Kidney epithelial cell (primary cell): ENCODE measurements around the gene SYT2. TPM values are rescaled to one million over a fixed set of nuclear protein-coding genes. Genes with fewer than 3 reads are reported as not detected.
"Not testable (repeated sequence)": the region's sequence is repeated elsewhere in the genome, so short reads cannot be mapped to it uniquely, and the experiment has no call there.

ENCODE experiments used
- DNase-seq: peaks from one replicate; pipeline ENCODE4 v3.0.0-alpha.2; 2010; ENCODE audit warnings: low read depth
- H3K27me3 ChIP-seq: 2 replicates; pipeline ENCODE4 v1.6.0; 2011; ENCODE audit warnings: low read length; ENCODE audit not compliant: control insufficient read depth, insufficient read depth
- H3K36me3 ChIP-seq: 2 replicates; pipeline ENCODE4 v1.5.1; 2011; ENCODE audit warnings: low read length; ENCODE audit not compliant: control insufficient read depth, insufficient read depth
- H3K4me3 ChIP-seq: 2 replicates; pipeline ENCODE4 v1.5.1; 2011; ENCODE audit warnings: low read depth, mild to moderate bottlenecking, control low read depth, low read length
- CTCF ChIP-seq: IDR thresholded peaks from 2 replicates; pipeline ENCODE4 v1.5.1; 2011; ENCODE audit warnings: mild to moderate bottlenecking, moderate library complexity, low read length, control low read depth, inconsistent platforms; ENCODE audit not compliant: insufficient read depth, poor library complexity, severe bottlenecking
- total RNA-seq: library from RNA; depleted of rRNA; stranded (reverse); fragments of >200 nt; gene quantifications from 2 replicates; pipeline ENCODE4 v1.2.3, GENCODE V29; 2015

SYT2 gene
- total RNA-seq, 1 donor from 2014 or later, result 0.04 TPM

- Histone ChIP-seq H3K27me3 (no peaks in the 10 kb centered on the region), H3K4me3 (no peak overlapping the region), H3K36me3 (no peaks in the 10 kb centered on the region)
- no peak for TF ChIP-seq CTCF
- DNase-seq, result no peak
Measured at GRCh38 chr1:202553560-202554038, 156.7 kb downstream of the SYT2 start.

GRCh38 chr1:202553078-202553477, 157.2 kb downstream of the SYT2 start:
- H3K36me3 ChIP-seq, H3K27me3 ChIP-seq, H3K4me3 ChIP-seq, DNase-seq: not testable (repeated sequence)

GRCh38 chr1:202552615-202553014, 157.6 kb downstream of the SYT2 start:
- DNase-seq, H3K4me3 ChIP-seq, H3K27me3 ChIP-seq, H3K36me3 ChIP-seq: not testable (repeated sequence)

GRCh38 chr1:202551683-202552082, 158.6 kb downstream of the SYT2 start:
- Histone ChIP-seq H3K27me3 (no peaks in the 10 kb centered on the region), H3K4me3 (no peak overlapping the region), H3K36me3 (no peaks in the 10 kb centered on the region)
- no peak for TF ChIP-seq CTCF
- DNase-seq, result no peak

GRCh38 chr1:202550088-202550487, 160.2 kb downstream of the SYT2 start:
- not testable (repeated sequence) for DNase-seq, H3K4me3 ChIP-seq, H3K27me3 ChIP-seq, H3K36me3 ChIP-seq

- DNase-seq, result no peak
- H3K27me3 ChIP-seq, result no peaks in the 10 kb centered on the region
- no peaks in the 10 kb centered on the region for H3K36me3 ChIP-seq
- no peak for TF ChIP-seq CTCF
- H3K4me3 ChIP-seq, result no peak overlapping the region
Measured at GRCh38 chr1:202547215-202547614, 163.0 kb downstream of the SYT2 start.

- not testable (repeated sequence) for H3K4me3 ChIP-seq, H3K36me3 ChIP-seq, DNase-seq
Measured at GRCh38 chr1:202546796-202547195, 163.5 kb downstream of the SYT2 start.

GRCh38 chr1:202546377-202546776, 163.9 kb downstream of the SYT2 start:
- H3K27me3 ChIP-seq, H3K36me3 ChIP-seq, DNase-seq, H3K4me3 ChIP-seq: not testable (repeated sequence)

More at GRCh38 chr1:202546796-202547195, 163.5 kb downstream of the SYT2 start:
- not testable (repeated sequence) for H3K27me3 ChIP-seq

GRCh38 chr1:202545647-202546303, 164.5 kb downstream of the SYT2 start:
- H3K36me3 ChIP-seq, H3K4me3 ChIP-seq, H3K27me3 ChIP-seq, DNase-seq: not testable (repeated sequence)

GRCh38 chr1:202544766-202545449, 165.3 kb downstream of the SYT2 start:
- H3K4me3 ChIP-seq, H3K36me3 ChIP-seq, H3K27me3 ChIP-seq, DNase-seq: not testable (repeated sequence)

GRCh38 chr1:202543537-202543936, 166.7 kb downstream of the SYT2 start:
- not testable (repeated sequence) for H3K27me3 ChIP-seq, H3K4me3 ChIP-seq, H3K36me3 ChIP-seq, DNase-seq

- DNase-seq, H3K36me3 ChIP-seq, H3K27me3 ChIP-seq, H3K4me3 ChIP-seq: not testable (repeated sequence)
Measured at GRCh38 chr1:202542415-202542814, 167.8 kb downstream of the SYT2 start.
